Endothelial cell of umbilical vein (primary cell): ENCODE data around the gene OR10H5. TPM values are rescaled to one million over a fixed set of nuclear protein-coding genes. Genes with fewer than 3 reads are reported as not detected.
"Not testable (repeated sequence)": the region's sequence is repeated elsewhere in the genome, so short reads cannot be mapped to it uniquely, and the experiment has no call there.

Source experiments
- BruUV-seq: library from RNA; stranded (reverse); fragments of 400-500 nt; replicated peaks from 2 replicates; lab custom pipeline; 2021; lab: Mats Ljungman, UMichigan
- CTCF ChIA-PET: fragments of 300-600, 350-600 bp; sonication (Branson Sonifier 250); formaldehyde crosslinking; loops from one replicate; lab custom pipeline; 2021; ENCODE audit warnings: antibody characterized with exemption, inconsistent platforms; lab: Charles Lee
- POLR2A ChIA-PET: fragments of 300-600, 350-600 bp; sonication (Branson Sonifier 250); formaldehyde crosslinking; loops from one replicate; lab custom pipeline; 2021; ENCODE audit warnings: antibody characterized with exemption, inconsistent platforms; lab: Charles Lee
- DNase-seq: peaks from one replicate; pipeline ENCODE4 v3.0.0-alpha.2; 2011; ENCODE audit warnings: low read depth, low spot score
- FAIRE-seq: peaks from 2 replicates; lab custom pipeline; 2011; peaks lifted over from hg19 to GRCh38; lab: Jason Lieb, UNC
- H2AFZ ChIP-seq: 2 replicates; pipeline ENCODE4 v1.6.0; 2012; ENCODE audit warnings: low read depth, low read length, control low read depth, inconsistent platforms
- H3K27ac ChIP-seq: 2 replicates; pipeline ENCODE4 v1.5.1; 2011; ENCODE audit warnings: low read depth, mild to moderate bottlenecking, control low read depth, low read length, moderate library complexity; ENCODE audit not compliant: insufficient read depth
- H3K27me3 ChIP-seq, 2 experiments: 2 replicates each; pipeline versions ENCODE4 v1.6.0 to v1.6.1; 2011; ENCODE audit warnings: low read length in 2 of 2, mixed read lengths in 1 of 2; ENCODE audit not compliant: control insufficient read depth in 2 of 2, insufficient read depth in 2 of 2
- H3K36me3 ChIP-seq, 2 experiments: 2 replicates in 1 of 2; 3 replicates in 1 of 2; pipeline ENCODE4 v1.5.1; 2011; ENCODE audit warnings: low read length in 2 of 2, mild to moderate bottlenecking in 1 of 2, moderate library complexity in 1 of 2; ENCODE audit not compliant: control insufficient read depth in 2 of 2, insufficient read depth in 2 of 2; ENCODE audit errors: extremely low read depth in 1 of 2
- H3K4me1 ChIP-seq: 3 replicates; pipeline ENCODE4 v1.5.1; 2011; ENCODE audit warnings: mild to moderate bottlenecking, low read length; ENCODE audit not compliant: control insufficient read depth, insufficient read depth; ENCODE audit errors: extremely low read depth
- H3K4me2 ChIP-seq: 2 replicates; pipeline ENCODE4 v1.6.1; 2011; ENCODE audit warnings: low read length, control low read depth, mixed read lengths; ENCODE audit not compliant: insufficient read depth
- H3K4me3 ChIP-seq, 3 experiments: fragments of 200-600 bp in 1 of 3; sonication (generic), shearing (Covaris generic) in 1 of 3; replicated peaks in 1 of 3; 2 replicates each; pipeline ENCODE4 v1.5.1; 2011 to 2016; ENCODE audit warnings: control low read depth in 3 of 3, low read length in 3 of 3, mild to moderate bottlenecking in 2 of 3, inconsistent platforms in 1 of 3, low read depth in 1 of 3, moderate library complexity in 1 of 3; ENCODE audit not compliant: insufficient read depth in 1 of 3
- H3K79me2 ChIP-seq: 2 replicates; pipeline ENCODE4 v1.6.0; 2012; ENCODE audit warnings: low read length, inconsistent platforms; ENCODE audit not compliant: control insufficient read depth, insufficient read depth
- H3K9ac ChIP-seq: replicated peaks from 2 replicates; pipeline ENCODE3; 2011; ENCODE audit warnings: low read length, control low read depth; ENCODE audit not compliant: insufficient read depth; ENCODE audit errors: extremely low read depth
- H3K9me1 ChIP-seq: replicated peaks from 3 replicates; pipeline ENCODE4 v1.6.0; 2011; ENCODE audit warnings: mild to moderate bottlenecking, low read length; ENCODE audit not compliant: control insufficient read depth, insufficient read depth; ENCODE audit errors: extremely low read depth
- H3K9me3 ChIP-seq: replicated peaks from 2 replicates; pipeline ENCODE4 v1.5.1; 2012; ENCODE audit warnings: low read length, inconsistent platforms; ENCODE audit not compliant: control insufficient read depth, insufficient read depth
- H4K20me1 ChIP-seq: replicated peaks from 2 replicates; pipeline ENCODE3; 2011; ENCODE audit warnings: mild to moderate bottlenecking, low read length; ENCODE audit not compliant: control insufficient read depth, insufficient read depth; ENCODE audit errors: extremely low read depth
- CTCF ChIP-seq, 2 donors: IDR thresholded peaks; 1 replicate in 1 of 2; 2 replicates in 1 of 2; pipeline ENCODE4 v1.5.1; 2011; ENCODE audit warnings: low read length in 2 of 2, mild to moderate bottlenecking in 2 of 2, moderate library complexity in 2 of 2, control low read depth in 1 of 2, inconsistent platforms in 1 of 2, low read depth in 1 of 2; ENCODE audit not compliant: insufficient read depth in 1 of 2; ENCODE audit errors: extremely low read depth in 1 of 2
- FOS ChIP-seq: IDR thresholded peaks from 2 replicates; pipeline ENCODE4 v1.6.1; 2011; ENCODE audit warnings: mild to moderate bottlenecking, low read length, moderate library complexity, borderline replicate concordance; ENCODE audit not compliant: insufficient read depth
- GATA2 ChIP-seq: IDR thresholded peaks from 2 replicates; pipeline ENCODE4 v1.7.0; 2011; ENCODE audit warnings: low read depth, mild to moderate bottlenecking, moderate library complexity, mixed read lengths, low read length; ENCODE audit not compliant: insufficient read length, insufficient read depth
- POLR2A ChIP-seq: IDR thresholded peaks from 2 replicates; pipeline ENCODE4 v1.6.1; 2012; ENCODE audit warnings: low read depth, mild to moderate bottlenecking, control low read depth, low read length
- POLR2AphosphoS5 ChIP-seq: IDR thresholded peaks from 2 replicates; pipeline ENCODE4 v1.6.1; 2012; ENCODE audit warnings: low read depth, mild to moderate bottlenecking, control low read depth, low read length, moderate library complexity; ENCODE audit not compliant: insufficient read depth
- dilution Hi-C: fragments of 300-500 bp; cut with MboI; formaldehyde crosslinking; loops from one replicate; pipeline ENCODE4 v1.15.0; 2019; ENCODE audit warnings: low sequenced_read_pairs; ENCODE audit not compliant: extremely low pct_ligation_motif_present
- intact Hi-C: fragments of 100-400 bp; cut with micrococcal nuclease; formaldehyde crosslinking; loops from one replicate; pipeline ENCODE4 v1.10.0; 2022
- polyA plus RNA-seq, 4 experiments: library from polyadenylated mRNA; depleted of rRNA in 3 of 4; stranded (reverse) in 3 of 4; unstranded in 1 of 4; fragments of >200 nt; gene quantifications; 2 replicates each; pipeline versions ENCODE4 v1.2.1 to v1.2.3, GENCODE V29; 2011 to 2012; ENCODE audit warnings: missing spikeins in 1 of 4
- total RNA-seq: library from RNA; stranded (reverse); gene quantifications from 2 replicates; pipeline ENCODE4 v1.2.3, GENCODE V29; 2021
- TF ChIP-seq, protein P1 (sequence below): IDR thresholded peaks from 2 replicates; pipeline ENCODE4 v1.6.1; 2011; ENCODE audit not compliant: insufficient read depth, insufficient read length

Gene OR10H5
- total and polyA plus RNA-seq, 2 donors (not counting 3 experiments of a cell fraction or from before 2014, with no cell fraction given): not detected

DNA sequence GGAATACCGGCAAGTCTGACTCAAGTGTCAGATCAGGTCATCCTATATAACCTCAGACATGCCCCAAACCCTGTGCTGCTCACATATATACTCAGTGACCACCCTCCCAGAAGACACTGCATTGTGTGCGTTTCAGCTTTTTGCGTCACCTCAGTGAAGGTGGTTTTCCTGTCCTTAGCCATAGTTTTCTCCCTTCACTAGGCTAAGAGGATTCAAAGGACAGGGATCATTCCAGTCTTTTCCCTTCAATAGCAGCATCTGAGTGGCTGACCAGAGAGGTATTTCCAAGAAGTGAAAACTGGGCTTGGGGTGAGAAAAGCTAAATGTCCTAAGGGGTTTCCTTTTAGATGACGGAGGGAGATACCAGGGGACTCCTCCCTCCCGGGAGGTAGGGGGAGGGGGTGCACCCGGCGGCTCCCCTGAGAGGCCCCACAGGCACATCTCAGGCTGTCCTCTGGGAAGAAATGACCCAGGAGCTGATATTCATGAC, 40.7 kb downstream of the OR10H5 start:
- FAIRE-seq (no peak), DNase-seq (no peak)
- Histone ChIP-seq H3K27ac (no peak overlapping the region), H2AFZ (no peak overlapping the region), H3K9me3 (no peaks in the 10 kb centered on the region), H3K79me2 (no peaks in the 10 kb centered on the region), H3K4me2 (no peak overlapping the region), H4K20me1 (no peaks in the 10 kb centered on the region), H3K9ac (no peak overlapping the region), H3K9me1 (no peaks in the 10 kb centered on the region), H3K4me1 (no peaks in the 10 kb centered on the region), H3K4me3 (no peak overlapping the region), H3K36me3 (no peaks in the 10 kb centered on the region), H3K27me3 (no peaks in the 10 kb centered on the region)
- TF ChIP-seq FOS: no peak
- no peak for TF ChIP-seq POLR2A
- TF ChIP-seq POLR2AphosphoS5: no peak
- no peak for TF ChIP-seq GATA2
- no peak for TF ChIP-seq CTCF (IDR thresholded peaks at IDR 0.05; ENCODE audit: extremely low read depth in 1 of 2, insufficient read depth in 1 of 2, low read depth in 1 of 2, low read length in 2 of 2)
- TF ChIP-seq, protein P1, sequence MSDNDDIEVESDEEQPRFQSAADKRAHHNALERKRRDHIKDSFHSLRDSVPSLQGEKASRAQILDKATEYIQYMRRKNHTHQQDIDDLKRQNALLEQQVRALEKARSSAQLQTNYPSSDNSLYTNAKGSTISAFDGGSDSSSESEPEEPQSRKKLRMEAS: no peak
- BruUV-seq: no TSS peak
- dilution Hi-C loops: no loop called here
- ChIA-PET POLR2A (no interaction called here), CTCF (no interaction called here)
- intact Hi-C loops: no loop called here

DNA sequence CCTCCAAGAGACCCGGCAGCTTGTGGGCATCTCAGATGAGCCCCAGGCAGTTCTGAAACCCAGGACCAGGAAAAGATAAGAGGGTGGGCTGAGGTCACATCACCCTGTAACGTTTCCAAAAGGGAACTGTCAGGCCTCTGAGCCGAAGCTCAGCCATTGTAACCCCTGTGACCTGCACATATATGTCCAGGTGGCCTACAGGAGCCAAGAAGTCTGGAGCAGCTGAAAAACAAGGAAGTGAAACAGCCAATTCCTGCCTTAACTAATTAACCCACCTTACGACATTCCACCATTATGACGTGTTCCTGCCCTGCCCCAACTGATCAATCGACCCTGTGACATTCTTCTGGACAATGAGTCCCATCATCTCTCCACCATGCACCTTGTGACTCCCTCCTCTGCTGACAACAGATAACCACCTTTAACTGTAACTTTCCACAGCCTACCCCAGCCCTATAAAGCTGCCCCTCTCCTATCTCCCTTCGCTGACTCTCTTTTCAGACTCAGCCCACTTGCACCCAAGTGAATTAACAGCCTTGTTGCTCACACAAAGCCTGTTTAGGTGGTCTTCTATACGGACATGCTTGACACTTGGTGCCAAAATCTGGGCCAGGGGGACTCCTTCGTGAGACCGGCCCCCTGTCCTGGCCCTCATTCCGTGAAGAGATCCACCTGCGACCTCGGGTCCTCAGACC, 41.3 kb downstream of the OR10H5 start:
- CTCF ChIA-PET, H3K27ac ChIP-seq, H3K4me2 ChIP-seq, H3K79me2 ChIP-seq, H3K9ac ChIP-seq, DNase-seq, H3K4me3 ChIP-seq, H4K20me1 ChIP-seq, H3K4me1 ChIP-seq, dilution Hi-C loops, BruUV-seq, intact Hi-C loops, H3K36me3 ChIP-seq, POLR2A ChIA-PET, FAIRE-seq, H3K9me1 ChIP-seq, H3K9me3 ChIP-seq, H3K27me3 ChIP-seq, H2AFZ ChIP-seq: not testable (repeated sequence)
